Keratinocyte (primary cell): ENCODE measurements around the gene ZFYVE28.

Experiments
- CTCF ChIP-seq, 3 experiments: IDR thresholded peaks in 1 of 3; conservative IDR thresholded peaks in 1 of 3; optimal IDR thresholded peaks in 1 of 3; 2 replicates in 2 of 3; 3 replicates in 1 of 3; pipeline versions ENCODE3 to v1.5.1; 2011; ENCODE audit warnings: low read length in 3 of 3, mild to moderate bottlenecking in 3 of 3, moderate library complexity in 2 of 3, control low read depth in 1 of 3, inconsistent platforms in 1 of 3; ENCODE audit not compliant: insufficient read depth in 2 of 3; ENCODE audit errors: extremely low read depth in 1 of 3
- EZH2 ChIP-seq: IDR thresholded peaks from one replicate; pipeline ENCODE4 v1.6.1; 2012; ENCODE audit warnings: inconsistent platforms, mild to moderate bottlenecking, low read length, moderate library complexity

DNA sequence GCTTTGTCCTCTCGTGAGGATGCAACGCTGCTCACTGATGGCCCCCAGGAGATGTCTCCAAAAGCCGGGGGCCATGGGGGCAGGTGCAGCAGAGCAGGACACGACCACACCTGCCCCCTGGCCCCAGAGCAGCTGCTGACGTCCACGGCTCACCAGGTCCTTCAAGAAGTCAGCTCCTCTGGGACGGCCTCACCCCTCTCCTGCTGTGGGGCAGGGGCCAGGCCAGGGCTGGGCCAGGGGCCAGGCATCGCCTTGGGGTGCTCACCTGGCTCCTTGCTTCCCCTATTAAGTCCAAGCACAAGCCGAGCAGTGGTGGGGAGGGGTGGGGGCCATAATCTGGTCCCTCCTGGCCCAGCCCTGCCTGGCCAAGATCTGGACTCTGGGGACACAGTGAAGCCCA, 128.0 kb downstream of the ZFYVE28 start:
- TF ChIP-seq CTCF (optimal IDR thresholded peaks at IDR 0.05 in 1 of 3, IDR thresholded peaks at IDR 0.05 in 1 of 3, conservative IDR thresholded peaks at IDR 0.05 in 1 of 3; ENCODE audit: extremely low read depth in 1 of 3, insufficient read depth in 2 of 3, low read length in 3 of 3) (no peak), EZH2 (no peak)
